Measurements from ENCODE around the gene CLNK. TPM values are rescaled to one million over a fixed set of nuclear protein-coding genes. Genes with fewer than 3 reads are reported as not detected.

Gene CLNK
- total RNA-seq, 3 donors from 2014 or later, result 0.11 TPM; not detected in 1

GRCh38 chr4:10457255-10457801 lies 227.2 kb downstream of the CLNK start, which contains the start of gene ZNF518B:
Gene ZNF518B, minus strand, starts transcription at chr4:10457426. Its CDS starts 11,098 bp downstream, at chr4:10446328.
- Mint-ChIP-seq H3K4me1 (ENCODE audit: low read depth) (peaks cover 36% of the 10 kb centered on the region), H3K4me3 (peak within 1 kb of the TSS; percentile 89)

DNA sequence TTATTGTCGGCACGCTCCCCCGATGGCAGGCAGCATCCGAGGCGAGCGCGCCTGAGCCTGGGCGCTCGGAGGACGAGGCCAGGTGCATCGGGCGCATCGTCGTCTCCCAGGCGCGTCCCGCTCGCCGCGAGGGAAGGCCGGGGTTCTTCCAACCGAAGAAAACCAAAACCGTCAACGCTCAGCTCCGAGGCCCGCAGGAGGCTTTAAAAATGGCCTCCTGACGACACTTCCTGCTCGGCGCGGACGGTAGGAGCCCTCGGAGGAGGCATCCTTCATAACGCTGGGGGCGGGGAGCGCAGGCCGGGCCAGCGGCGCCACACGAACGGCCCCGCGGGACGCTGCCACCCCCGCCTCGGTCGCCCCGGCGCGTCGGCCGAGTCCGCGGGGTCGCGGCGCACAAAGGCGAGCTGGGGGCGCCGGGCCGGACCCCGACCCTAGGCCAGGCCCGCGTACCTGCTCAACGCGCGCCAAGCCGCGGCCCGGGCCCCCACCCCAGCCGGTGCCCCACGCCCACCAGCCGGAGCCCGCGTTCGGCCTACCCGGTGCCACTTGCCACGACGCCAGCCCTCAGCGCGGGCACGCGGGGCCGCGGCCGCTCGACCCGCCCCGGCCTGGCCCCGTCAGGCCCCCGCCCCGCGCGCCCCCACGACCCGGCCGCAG lies 227.8 kb downstream of the CLNK start:
- H3K9me3 Mint-ChIP-seq, result peaks cover 4% of the 10 kb centered on the region
- DNase-seq (peak; percentile 33), ATAC-seq (peak; percentile 67 to 70)
- peaks cover 33% of the 10 kb centered on the region for H3K36me3 Mint-ChIP-seq (ENCODE audit: insufficient read depth)
- peaks cover 35% of the 10 kb centered on the region for H3K4me1 Mint-ChIP-seq (ENCODE audit: low read depth)
- peaks cover 2% of the 10 kb centered on the region for H3K27me3 Mint-ChIP-seq (ENCODE audit: low read depth)
- H3K4me3 Mint-ChIP-seq, result peak overlapping the region; percentile 89

More at GRCh38 chr4:10457255-10457801, 227.2 kb downstream of the CLNK start, which contains the start of gene ZNF518B:
- DNase-seq, result peak; percentile 72
- peak; percentile 75 to 76 for ATAC-seq
- peaks cover 8% of the 10 kb centered on the region for H3K27me3 Mint-ChIP-seq (ENCODE audit: low read depth)
- H3K36me3 Mint-ChIP-seq (ENCODE audit: insufficient read depth), result peaks cover 27% of the 10 kb centered on the region
- peaks cover 2% of the 10 kb centered on the region for H3K9me3 Mint-ChIP-seq

GRCh38 chr4:10456260-10456594 lies 228.3 kb downstream of the CLNK start:
- Mint-ChIP-seq H3K36me3 (ENCODE audit: insufficient read depth) (peaks cover 35% of the 10 kb centered on the region), H3K27me3 (ENCODE audit: low read depth) (no peaks in the 10 kb centered on the region), H3K9me3 (peaks cover 4% of the 10 kb centered on the region), H3K4me1 (ENCODE audit: low read depth) (peaks cover 32% of the 10 kb centered on the region), H3K4me3 (peak overlapping the region; percentile 89)
- ATAC-seq (no peak), DNase-seq (no peak)

GRCh38 chr4:10455133-10455532 lies 229.4 kb downstream of the CLNK start:
- H3K4me1 Mint-ChIP-seq (ENCODE audit: low read depth), result peaks cover 27% of the 10 kb centered on the region
- H3K9me3 Mint-ChIP-seq, result peaks cover 4% of the 10 kb centered on the region
- no peaks in the 10 kb centered on the region for H3K27me3 Mint-ChIP-seq (ENCODE audit: low read depth)
- ATAC-seq, result no peak
- no peak overlapping the region for H3K4me3 Mint-ChIP-seq
- H3K36me3 Mint-ChIP-seq (ENCODE audit: insufficient read depth), result peaks cover 46% of the 10 kb centered on the region
- no peak for DNase-seq

DNA sequence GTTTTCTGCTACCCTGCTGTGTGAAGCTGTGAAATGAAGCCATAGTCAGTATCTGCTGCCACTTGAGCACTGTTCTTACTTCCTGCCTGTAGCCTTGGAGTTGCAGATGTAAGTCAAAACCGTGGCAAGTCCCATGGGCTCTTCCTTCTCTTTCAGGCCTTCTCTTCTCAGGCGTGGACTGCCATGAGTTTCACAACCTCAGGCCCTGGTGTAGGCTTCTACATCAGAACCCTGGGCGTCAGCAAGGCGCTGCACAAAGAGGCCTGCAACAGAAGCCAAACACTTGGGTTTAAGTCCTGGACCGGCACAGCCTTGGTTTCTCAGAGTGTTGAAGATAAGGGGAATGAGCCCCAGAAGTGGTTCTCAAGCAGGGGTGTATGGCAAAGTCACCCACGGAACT lies 229.8 kb downstream of the CLNK start:
- Mint-ChIP-seq H3K4me1 (ENCODE audit: low read depth) (peaks cover 26% of the 10 kb centered on the region), H3K36me3 (ENCODE audit: insufficient read depth) (peaks cover 50% of the 10 kb centered on the region), H3K4me3 (peak overlapping the region; percentile 16), H3K27me3 (ENCODE audit: low read depth) (no peaks in the 10 kb centered on the region), H3K9me3 (peaks cover 6% of the 10 kb centered on the region)
- no peak for ATAC-seq
- no peak for DNase-seq

DNA sequence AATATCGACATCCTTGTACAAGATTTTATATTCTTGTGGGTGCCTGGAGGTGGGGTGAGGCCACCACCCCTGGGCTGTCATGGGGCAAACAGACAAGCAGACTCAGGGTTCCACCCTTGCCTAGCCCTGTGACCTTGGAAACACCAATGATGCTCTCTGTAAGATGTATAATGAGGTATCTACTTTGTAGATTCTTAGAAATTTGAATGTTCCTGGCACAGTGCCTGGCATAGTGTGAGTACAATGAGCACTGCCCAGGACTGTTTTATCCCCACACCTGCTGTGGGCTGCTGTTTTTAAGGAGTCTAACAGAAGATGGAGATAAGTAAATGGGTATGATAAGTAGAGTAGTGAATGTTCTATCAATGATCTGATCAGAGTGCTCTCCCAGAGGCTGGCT lies 230.4 kb downstream of the CLNK start:
- ATAC-seq, result no peak
- H3K36me3 Mint-ChIP-seq (ENCODE audit: insufficient read depth), result peaks cover 55% of the 10 kb centered on the region

GRCh38 chr4:10448991-10449390 lies 235.6 kb downstream of the CLNK start:
- H3K9me3 Mint-ChIP-seq, result peaks cover 47% of the 10 kb centered on the region
- no peak overlapping the region for H3K4me3 Mint-ChIP-seq
- no peaks in the 10 kb centered on the region for H3K27me3 Mint-ChIP-seq (ENCODE audit: low read depth)
- peaks cover 2% of the 10 kb centered on the region for H3K4me1 Mint-ChIP-seq (ENCODE audit: low read depth)
- DNase-seq (no peak), ATAC-seq (no peak)
- peaks cover 87% of the 10 kb centered on the region for H3K36me3 Mint-ChIP-seq (ENCODE audit: insufficient read depth)

More for the DNA sequence above, 230.4 kb downstream of the CLNK start:
- Mint-ChIP-seq H3K4me1 (ENCODE audit: low read depth) (peaks cover 24% of the 10 kb centered on the region), H3K27me3 (ENCODE audit: low read depth) (no peaks in the 10 kb centered on the region), H3K9me3 (peaks cover 12% of the 10 kb centered on the region), H3K4me3 (peak overlapping the region; percentile 47)
- DNase-seq, result no peak

DNA sequence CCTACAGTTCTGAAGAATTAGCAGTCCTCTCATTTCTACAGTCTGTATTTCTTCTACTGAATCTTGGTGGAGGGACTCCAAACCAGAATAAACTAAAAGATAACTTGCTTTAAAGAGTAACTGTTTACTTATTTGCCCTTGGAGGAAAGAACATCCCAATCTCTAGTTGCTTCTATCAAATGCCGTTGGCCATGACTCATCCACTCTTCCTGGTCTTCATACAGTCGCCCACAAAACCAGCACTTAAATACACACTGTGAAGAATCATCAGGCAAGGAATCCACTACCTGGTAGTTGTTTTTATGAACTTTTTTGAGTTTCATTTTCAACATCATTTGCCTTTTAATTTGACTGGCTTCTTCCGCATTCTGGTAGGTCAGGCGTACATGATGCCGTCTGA lies 241.6 kb downstream of the CLNK start:
- DNase-seq, result no peak
- H3K4me1 Mint-ChIP-seq (ENCODE audit: low read depth), result peaks cover 2% of the 10 kb centered on the region
- H3K36me3 Mint-ChIP-seq (ENCODE audit: insufficient read depth), result peaks cover 53% of the 10 kb centered on the region
- H3K9me3 Mint-ChIP-seq, result peaks cover 64% of the 10 kb centered on the region
- no peak overlapping the region for H3K4me3 Mint-ChIP-seq
- no peak for ATAC-seq
- no peaks in the 10 kb centered on the region for H3K27me3 Mint-ChIP-seq (ENCODE audit: low read depth)

- peaks cover 56% of the 10 kb centered on the region for H3K9me3 Mint-ChIP-seq
- H3K4me1 Mint-ChIP-seq (ENCODE audit: low read depth), result no peaks in the 10 kb centered on the region
- no peak for ATAC-seq
- H3K4me3 Mint-ChIP-seq, result no peak overlapping the region
- peaks cover 44% of the 10 kb centered on the region for H3K36me3 Mint-ChIP-seq (ENCODE audit: insufficient read depth)
- no peak for DNase-seq
- H3K27me3 Mint-ChIP-seq (ENCODE audit: low read depth), result no peaks in the 10 kb centered on the region
Observed at GRCh38 chr4:10441512-10441911, 243.1 kb downstream of the CLNK start.

- Mint-ChIP-seq H3K36me3 (ENCODE audit: insufficient read depth) (peaks cover 23% of the 10 kb centered on the region), H3K27me3 (ENCODE audit: low read depth) (no peaks in the 10 kb centered on the region), H3K9me3 (peaks cover 35% of the 10 kb centered on the region), H3K4me1 (ENCODE audit: low read depth) (no peaks in the 10 kb centered on the region), H3K4me3 (no peak overlapping the region)
- DNase-seq (no peak), ATAC-seq (no peak)
Observed at GRCh38 chr4:10438924-10439323, 245.6 kb downstream of the CLNK start.

GRCh38 chr4:10437735-10438134 lies 246.8 kb downstream of the CLNK start:
- DNase-seq (no peak), ATAC-seq (no peak)
- peaks cover 26% of the 10 kb centered on the region for H3K9me3 Mint-ChIP-seq
- H3K4me1 Mint-ChIP-seq (ENCODE audit: low read depth), result no peaks in the 10 kb centered on the region
- H3K27me3 Mint-ChIP-seq (ENCODE audit: low read depth), result no peaks in the 10 kb centered on the region
- H3K4me3 Mint-ChIP-seq, result no peak overlapping the region
- H3K36me3 Mint-ChIP-seq (ENCODE audit: insufficient read depth), result peaks cover 18% of the 10 kb centered on the region

Other genes starting within 250 kb of the CLNK start
- 10 to 100 TPM; 13.5 to 16.8 (median 14.3) TPM for gene ZNF518B, start 227.3 kb downstream of the CLNK start, total RNA-seq

Data from activated T-cell treated with anti-CD3 and anti-CD28 coated beads, Interleukin-2, amount 50 U/mL, for 4 hours (primary cell).